ENCODE data around the gene CNTROB. TPM values are rescaled to one million over a fixed set of nuclear protein-coding genes. Genes with fewer than 3 reads are reported as not detected.

CNTROB gene
- total RNA-seq, 1 donor from 2014 or later: 44.9 TPM

DNA sequence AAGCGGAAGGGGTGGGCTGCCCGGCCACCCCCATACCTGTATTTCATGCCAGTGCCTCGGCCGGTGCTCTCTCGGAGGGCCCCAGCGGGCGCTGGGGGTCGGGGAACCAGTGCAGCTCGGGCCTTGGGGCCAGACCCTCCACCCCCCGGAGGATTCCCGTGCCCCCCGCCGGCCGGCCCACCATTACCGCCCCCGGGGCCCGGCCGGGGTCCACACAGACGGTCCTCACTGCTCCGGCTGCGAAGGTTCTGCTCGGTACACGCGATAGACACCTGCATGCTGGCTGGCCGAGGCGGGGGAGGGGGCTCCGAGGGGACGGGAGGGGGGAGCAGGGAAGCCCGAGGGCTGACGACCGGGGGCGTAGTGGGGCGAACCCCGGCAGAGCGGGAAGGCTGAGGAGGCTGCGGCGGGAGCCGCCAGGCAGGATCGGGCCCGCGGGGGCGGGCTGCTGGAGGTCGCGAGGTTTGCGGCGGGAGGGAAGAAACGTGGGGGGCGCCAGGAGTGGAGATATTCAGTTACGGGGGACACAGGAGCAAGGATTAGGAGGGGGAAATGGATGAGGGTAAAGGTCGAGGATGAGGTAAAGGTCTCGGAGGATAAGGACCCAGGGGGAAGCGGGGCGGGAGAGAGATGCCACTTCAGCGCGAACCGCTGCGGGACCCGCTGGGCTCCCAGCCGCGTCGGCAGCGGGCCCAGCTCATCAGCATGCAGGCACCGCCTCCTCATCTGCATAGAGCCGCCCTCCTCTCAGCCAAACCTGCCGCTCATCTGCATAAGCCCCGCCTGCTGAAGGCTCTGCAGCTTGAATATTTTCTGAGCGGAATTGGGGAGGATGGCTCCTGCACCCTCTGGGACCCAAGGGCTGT, 2.6 kb upstream of the CNTROB start, which contains the start of gene KCNAB3:
KCNAB3 (minus strand) TSS at position 699 of the 866 bp plus-strand sequence; CDS start at position 278, 421 bp downstream.
- no peak for DNase-seq (ENCODE audit: low read depth)
- TF ChIP-seq, protein P1, sequence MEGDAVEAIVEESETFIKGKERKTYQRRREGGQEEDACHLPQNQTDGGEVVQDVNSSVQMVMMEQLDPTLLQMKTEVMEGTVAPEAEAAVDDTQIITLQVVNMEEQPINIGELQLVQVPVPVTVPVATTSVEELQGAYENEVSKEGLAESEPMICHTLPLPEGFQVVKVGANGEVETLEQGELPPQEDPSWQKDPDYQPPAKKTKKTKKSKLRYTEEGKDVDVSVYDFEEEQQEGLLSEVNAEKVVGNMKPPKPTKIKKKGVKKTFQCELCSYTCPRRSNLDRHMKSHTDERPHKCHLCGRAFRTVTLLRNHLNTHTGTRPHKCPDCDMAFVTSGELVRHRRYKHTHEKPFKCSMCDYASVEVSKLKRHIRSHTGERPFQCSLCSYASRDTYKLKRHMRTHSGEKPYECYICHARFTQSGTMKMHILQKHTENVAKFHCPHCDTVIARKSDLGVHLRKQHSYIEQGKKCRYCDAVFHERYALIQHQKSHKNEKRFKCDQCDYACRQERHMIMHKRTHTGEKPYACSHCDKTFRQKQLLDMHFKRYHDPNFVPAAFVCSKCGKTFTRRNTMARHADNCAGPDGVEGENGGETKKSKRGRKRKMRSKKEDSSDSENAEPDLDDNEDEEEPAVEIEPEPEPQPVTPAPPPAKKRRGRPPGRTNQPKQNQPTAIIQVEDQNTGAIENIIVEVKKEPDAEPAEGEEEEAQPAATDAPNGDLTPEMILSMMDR (conservative IDR thresholded peaks at IDR 0.05; ENCODE audit: low read depth, low read length): no peak
- H3K4me3 ChIP-seq (ENCODE audit: low read depth, low read length): no peak within 1 kb of the TSS

DNA sequence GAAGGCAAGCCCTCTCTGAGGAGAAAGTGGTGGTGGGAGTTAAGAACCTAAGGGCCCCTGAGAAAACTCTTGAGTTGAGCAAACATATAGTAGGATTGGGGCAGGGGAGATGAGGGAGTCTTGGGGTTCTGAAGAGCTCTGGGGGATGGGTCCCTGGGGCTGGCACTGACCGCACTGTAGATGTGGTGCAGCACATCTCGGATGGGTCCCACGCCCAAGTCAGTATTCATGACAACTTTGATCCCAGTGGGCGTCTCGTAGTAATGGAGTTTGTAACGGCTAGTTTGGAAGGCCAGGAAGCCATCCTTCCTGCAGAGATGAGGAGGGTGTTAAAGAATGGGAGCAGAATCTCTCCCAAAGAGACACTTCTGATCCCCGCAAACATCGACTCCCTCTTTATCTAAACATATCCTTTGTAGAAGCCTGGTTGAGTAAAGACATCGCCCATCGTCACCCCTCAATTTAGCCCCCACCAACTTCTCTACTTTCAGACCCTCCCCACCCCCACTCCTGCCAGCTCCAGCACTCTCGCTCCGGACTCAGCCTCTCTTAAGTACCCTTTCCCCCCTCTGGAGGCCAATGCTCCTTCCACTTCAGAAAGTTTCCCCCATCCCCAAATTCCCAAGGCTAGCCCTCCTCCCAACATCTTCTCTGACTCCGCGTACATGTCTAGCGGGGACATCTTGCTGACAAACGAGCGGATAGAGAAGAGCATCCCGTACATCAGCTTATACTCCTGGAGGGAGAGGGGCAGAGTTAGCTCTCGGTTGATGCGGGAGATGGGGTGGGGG, 970 bp upstream of the CNTROB start:
- TF ChIP-seq, protein P1 (conservative IDR thresholded peaks at IDR 0.05; ENCODE audit: low read depth, low read length): no peak
- peak overlapping the region; percentile 72 for H3K4me3 ChIP-seq (ENCODE audit: low read depth, low read length)
- no peak for DNase-seq (ENCODE audit: low read depth)

- TF ChIP-seq, protein P1 (conservative IDR thresholded peaks at IDR 0.05; ENCODE audit: low read depth, low read length): no peak
- peak overlapping the region; percentile 72 for H3K4me3 ChIP-seq (ENCODE audit: low read depth, low read length)
- DNase-seq (ENCODE audit: low read depth): no peak
Measured at GRCh38 chr17:7932483-7932891, 481 bp downstream of the CNTROB start.

DNA sequence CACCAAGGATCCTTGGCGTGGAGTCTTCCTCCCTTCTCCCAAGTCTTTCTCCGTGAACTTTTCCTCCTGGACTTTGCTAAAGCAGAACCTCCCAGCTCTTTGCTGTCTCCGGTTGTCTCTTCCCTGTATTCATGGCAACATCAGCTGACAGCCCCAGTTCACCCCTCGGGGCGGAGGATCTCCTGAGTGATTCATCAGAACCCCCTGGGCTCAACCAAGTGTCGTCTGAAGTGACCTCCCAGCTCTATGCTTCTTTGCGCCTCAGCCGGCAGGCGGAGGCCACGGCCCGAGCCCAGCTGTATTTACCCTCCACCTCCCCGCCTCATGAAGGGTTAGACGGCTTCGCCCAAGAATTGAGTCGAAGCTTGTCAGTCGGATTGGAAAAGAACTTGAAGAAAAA, 943 bp downstream of the CNTROB start:
- TF ChIP-seq, protein P1 (conservative IDR thresholded peaks at IDR 0.05; ENCODE audit: low read depth, low read length): peak; percentile 36
- peak overlapping the region; percentile 72 for H3K4me3 ChIP-seq (ENCODE audit: low read depth, low read length)
- DNase-seq (ENCODE audit: low read depth): no peak

DNA sequence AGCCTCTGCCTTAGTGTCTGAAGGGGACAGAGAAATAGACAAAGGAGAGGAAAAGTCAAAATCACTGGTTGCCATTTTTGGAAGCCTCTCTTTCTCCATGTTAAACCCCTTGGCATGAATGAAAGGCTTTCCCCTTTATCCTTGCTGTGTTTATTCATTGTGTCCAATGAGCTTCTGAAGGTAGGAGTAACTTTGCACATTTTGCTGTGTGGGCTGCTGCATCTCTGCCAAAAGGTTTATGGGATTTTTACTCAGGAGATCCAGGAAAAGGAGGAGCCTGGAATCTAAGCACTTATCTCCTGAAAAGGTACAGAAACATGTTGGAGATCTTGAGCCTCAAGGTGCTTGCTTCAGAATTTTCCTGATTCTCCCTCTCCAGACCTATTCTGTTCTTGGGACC, 3.9 kb downstream of the CNTROB start:
- no peak for DNase-seq (ENCODE audit: low read depth)
- TF ChIP-seq, protein P1 (conservative IDR thresholded peaks at IDR 0.05; ENCODE audit: low read depth, low read length): no peak
- H3K4me3 ChIP-seq (ENCODE audit: low read depth, low read length): no peak overlapping the region

GRCh38 chr17:7940034-7940433, 8.0 kb downstream of the CNTROB start:
- TF ChIP-seq, protein P1 (conservative IDR thresholded peaks at IDR 0.05; ENCODE audit: low read depth, low read length): no peak
- no peak for DNase-seq (ENCODE audit: low read depth)
- H3K4me3 ChIP-seq (ENCODE audit: low read depth, low read length): no peak overlapping the region
